NCI-H187 treated with DMSO at 0.1 percent for 48 hours (cell line): Measurements from ENCODE around the gene ZNF385D.

Source experiments
- DNase-seq: peaks from one replicate; lab custom pipeline; 2025; lab: John Stamatoyannopoulos, UW

The ZNF385D gene

DNA sequence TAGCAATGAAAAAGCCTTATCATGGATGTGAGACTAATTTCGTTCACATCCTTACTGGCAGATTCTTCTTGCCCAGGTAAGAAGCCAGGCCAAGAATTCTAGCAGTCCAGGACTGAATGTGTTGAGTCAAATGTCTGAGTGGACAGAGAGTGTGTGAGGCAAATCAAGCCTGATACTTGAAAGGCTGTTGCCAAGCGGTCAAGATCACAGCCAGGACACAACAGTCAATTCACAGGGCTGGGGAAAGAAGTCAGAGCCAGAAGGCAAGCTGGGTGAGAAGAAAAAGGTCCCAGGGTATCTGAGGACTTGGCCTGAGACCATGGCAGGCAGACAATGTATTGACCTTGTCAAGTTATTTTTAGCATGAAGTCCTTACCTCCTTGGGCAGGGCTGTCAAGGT, 301.3 kb downstream of the ZNF385D start:
- no peak for DNase-seq

GRCh38 chr3:21447476-21448151, 303.4 kb downstream of the ZNF385D start:
- DNase-seq, result no peak

- no peak for DNase-seq
These were observed 304.0 kb downstream of the ZNF385D start for GRCh38 chr3:21446945-21447475.

- DNase-seq, result no peak
These were observed 305.0 kb downstream of the ZNF385D start for GRCh38 chr3:21446027-21446426.

GRCh38 chr3:21441821-21442220, 309.2 kb downstream of the ZNF385D start:
- no peak for DNase-seq

GRCh38 chr3:21436835-21437234, 314.2 kb downstream of the ZNF385D start:
- DNase-seq, result no peak

- DNase-seq, result no peak
These were observed 315.1 kb downstream of the ZNF385D start for GRCh38 chr3:21435871-21436270.

DNA sequence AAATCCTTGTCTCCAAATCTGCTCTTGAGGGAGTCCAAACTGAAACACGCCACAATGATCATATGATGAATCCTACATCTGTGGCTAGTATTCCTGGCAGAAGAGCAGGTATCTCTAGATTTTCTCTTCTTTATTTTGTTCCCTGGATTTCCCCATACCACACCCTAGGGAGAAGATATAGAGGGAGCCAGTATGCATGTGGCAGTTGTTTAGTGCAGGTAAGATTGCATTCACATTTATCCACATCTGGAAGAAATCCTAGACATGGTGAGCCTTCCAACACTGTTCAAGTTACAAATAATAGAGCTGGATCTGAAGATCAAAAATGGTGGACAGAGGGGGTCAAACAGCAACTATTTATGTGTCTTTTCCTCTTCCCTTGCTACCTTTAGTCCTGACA, 316.7 kb downstream of the ZNF385D start:
- no peak for DNase-seq

DNA sequence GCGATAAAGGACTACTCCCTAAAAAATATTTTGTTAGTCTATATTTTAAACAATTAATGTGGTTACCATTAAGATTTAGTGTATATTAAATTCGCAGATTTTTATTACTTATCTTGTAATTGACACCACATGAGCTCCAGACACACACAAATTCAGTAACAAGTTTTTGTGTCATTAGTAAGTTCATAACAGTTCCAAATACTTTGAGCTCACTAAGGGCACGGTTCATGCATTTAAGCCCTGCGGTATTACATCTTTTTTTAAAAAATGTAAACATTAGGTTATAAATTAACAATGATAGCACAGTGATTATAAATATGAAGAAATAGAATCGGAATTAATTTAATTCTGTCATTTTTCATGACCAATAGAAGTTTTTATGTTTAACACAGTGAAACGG, 317.3 kb downstream of the ZNF385D start:
- no peak for DNase-seq

- DNase-seq, result no peak
These were observed 324.1 kb downstream of the ZNF385D start for GRCh38 chr3:21426920-21427319.

- no peak for DNase-seq
These were observed 325.3 kb downstream of the ZNF385D start for GRCh38 chr3:21425715-21426114.

DNA sequence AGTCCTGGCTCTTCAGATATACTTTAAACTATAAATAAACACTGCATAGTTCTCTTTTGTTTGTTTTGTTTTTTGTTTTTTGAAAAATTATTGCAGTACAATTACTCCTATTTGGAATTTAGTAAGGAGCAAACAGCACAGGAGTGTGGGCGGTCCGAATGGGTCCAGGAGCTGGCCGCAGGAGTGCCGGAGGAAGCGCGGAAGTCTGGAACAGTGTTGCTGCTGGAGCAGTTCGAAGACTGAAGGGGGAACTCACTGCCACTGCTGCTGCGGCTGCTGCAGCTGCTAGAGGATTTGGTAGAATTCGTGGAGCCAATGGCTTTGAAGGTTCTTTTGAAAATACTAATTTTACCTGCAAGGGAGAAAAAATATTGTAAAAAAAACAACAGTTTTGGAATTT, 329.9 kb downstream of the ZNF385D start:
- no peak for DNase-seq

- DNase-seq, result no peak
These were observed 333.0 kb downstream of the ZNF385D start for GRCh38 chr3:21417991-21418390.

GRCh38 chr3:21414506-21414905, 336.5 kb downstream of the ZNF385D start:
- no peak for DNase-seq

GRCh38 chr3:21411058-21411457, 340.0 kb downstream of the ZNF385D start:
- DNase-seq, result no peak

DNA sequence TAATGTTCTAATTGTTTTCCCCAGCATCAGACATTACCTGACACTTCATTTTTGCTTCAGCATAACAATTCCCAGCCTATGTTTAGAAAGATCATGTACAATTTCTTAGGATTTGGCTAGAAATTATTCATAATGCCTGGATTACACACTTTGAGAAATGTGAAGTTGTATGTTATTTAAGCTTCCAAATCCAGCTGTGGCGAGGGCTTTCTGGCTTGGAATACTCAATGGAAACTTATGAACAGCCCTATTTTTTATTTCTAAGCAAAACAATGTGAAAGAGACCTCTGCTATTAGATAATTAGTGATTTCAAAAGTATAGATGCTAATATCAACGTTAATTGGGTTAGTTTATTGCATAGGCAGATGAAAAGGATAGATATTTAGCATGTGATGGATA, 341.6 kb downstream of the ZNF385D start:
- no peak for DNase-seq

DNA sequence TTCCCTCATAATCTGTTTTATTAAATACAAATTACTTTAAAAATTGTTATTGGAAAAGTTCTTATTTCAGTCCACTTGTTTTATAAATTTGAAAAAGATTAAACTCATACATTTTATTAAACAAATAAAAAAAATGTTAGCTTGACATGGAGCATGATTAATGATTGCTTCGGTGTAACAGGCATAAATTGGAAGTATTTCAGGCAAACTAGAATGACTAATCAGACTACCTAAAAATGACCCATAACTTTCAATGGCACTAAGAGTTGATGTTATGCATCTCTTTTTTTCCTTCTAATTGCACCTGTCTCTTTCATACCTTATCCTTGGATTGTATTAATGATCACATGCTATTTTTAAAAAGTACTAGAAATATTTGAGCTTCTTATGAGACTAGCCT, 343.3 kb downstream of the ZNF385D start:
- DNase-seq, result no peak

- DNase-seq, result no peak
These were observed 345.0 kb downstream of the ZNF385D start for GRCh38 chr3:21405671-21406667.

- DNase-seq, result no peak
These were observed 352.5 kb downstream of the ZNF385D start for GRCh38 chr3:21398461-21398860.

- no peak for DNase-seq
These were observed 357.2 kb downstream of the ZNF385D start for GRCh38 chr3:21393683-21394311.

- DNase-seq, result no peak
These were observed 358.5 kb downstream of the ZNF385D start for GRCh38 chr3:21392526-21392925.

GRCh38 chr3:21390856-21391255, 360.2 kb downstream of the ZNF385D start:
- DNase-seq, result no peak
